K562 (cell line): Measurements from ENCODE around the gene COMMD9. TPM values are rescaled to one million over a fixed set of nuclear protein-coding genes. Genes with fewer than 3 reads are reported as not detected.

Experiments
- CBX8 ChIP-seq: fragments of 200-600 bp; sonication (generic); IDR thresholded peaks from 2 replicates; pipeline ENCODE4 v1.6.1; 2012; ENCODE audit warnings: borderline replicate concordance, mixed run types, low read depth, mild to moderate bottlenecking, moderate library complexity, mixed read lengths, low read length, control low read depth, inconsistent platforms; ENCODE audit not compliant: poor library complexity, severe bottlenecking; ENCODE audit errors: extremely low read depth
- ESRRB ChIP-seq: fragments of 250-450 bp; sonication (Bioruptor Pico); IDR thresholded peaks from 2 replicates; pipeline ENCODE4 v1.5.0; 2020; ENCODE audit warnings: mild to moderate bottlenecking, moderate library complexity, borderline replicate concordance
- HDAC3 ChIP-seq: fragments of 450-650 bp; IDR thresholded peaks from 2 replicates; pipeline ENCODE4 v1.6.1; 2018; ENCODE audit warnings: borderline replicate concordance, mild to moderate bottlenecking, moderate library complexity; ENCODE audit not compliant: partially characterized antibody
- MAX ChIP-seq: sonication (generic); formaldehyde crosslinking; IDR thresholded peaks from 2 replicates; pipeline ENCODE4 v1.9.0; 2022; ENCODE audit warnings: mild to moderate bottlenecking, missing genetic modification reagents
- MIER1 ChIP-seq: fragments of 450-650 bp; IDR thresholded peaks from 2 replicates; pipeline ENCODE4 v1.6.1; 2016; ENCODE audit warnings: antibody characterized with exemption, mild to moderate bottlenecking, low read depth
- MXI1 ChIP-seq: IDR thresholded peaks from 2 replicates; pipeline ENCODE4 v1.6.1; 2011; ENCODE audit warnings: low read depth, mild to moderate bottlenecking, improper control_type of control experiment, low read length
- NCOA4 ChIP-seq: fragments of 450-650 bp; IDR thresholded peaks from 2 replicates; pipeline ENCODE4 v1.6.1; 2018; ENCODE audit warnings: mild to moderate bottlenecking; ENCODE audit not compliant: partially characterized antibody
- RAD51 ChIP-seq: fragments of 450-650 bp; IDR thresholded peaks from 2 replicates; pipeline ENCODE4 v1.7.1; 2016; ENCODE audit warnings: low read depth, mild to moderate bottlenecking, borderline replicate concordance
- SRSF9 ChIP-seq: fragments of 200-400 bp; formaldehyde crosslinking; IDR thresholded peaks from 2 replicates; pipeline ENCODE4 v1.6.1; 2017; ENCODE audit warnings: low read depth, low read length, borderline replicate concordance
- STAG1 ChIP-seq: sonication (generic); formaldehyde crosslinking; IDR thresholded peaks from 2 replicates; pipeline ENCODE4 v1.5.0; 2020; ENCODE audit warnings: missing genetic modification reagents, borderline replicate concordance
- USF2 ChIP-seq: sonication (generic); formaldehyde crosslinking; IDR thresholded peaks from 2 replicates; pipeline ENCODE4 v1.5.0; 2020; ENCODE audit warnings: missing genetic modification reagents
- ZFP30 ChIP-seq: fragments of 250-450 bp; sonication (Bioruptor Pico); IDR thresholded peaks from 2 replicates; pipeline ENCODE4 v1.8.0; 2022; ENCODE audit warnings: moderate library complexity, mild to moderate bottlenecking, inconsistent platforms, borderline replicate concordance
- polyA plus RNA-seq, 8 experiments: library from polyadenylated mRNA; depleted of rRNA in 4 of 8; stranded (reverse) in 5 of 8; unstranded in 3 of 8; fragments of >200 nt; fragmentation: Nextera tagmentation in 2 of 8; fragmentation: Illumina TruSeq in 1 of 8; extraction: Ambion mirVana in 2 of 8; extraction: Trizol in 1 of 8; gene quantifications; 2 replicates each; pipeline versions ENCODE4 v1.2.1 to v1.2.3, GENCODE V29; 2011 to 2014; ENCODE audit warnings: inconsistent platforms in 1 of 8, missing spikeins in 1 of 8
- total RNA-seq, 7 experiments: library from RNA; depleted of rRNA in 6 of 7; stranded (reverse); fragments of >200 nt in 6 of 7; fragmentation: Illumina TruSeq in 2 of 7; extraction: Trizol in 2 of 7; gene quantifications; 2 replicates each; pipeline versions ENCODE4 v1.2.1 to v1.2.3, GENCODE V29; 2011 to 2021; ENCODE audit warnings: low replicate concordance in 1 of 7
- TF ChIP-seq, protein P1 (sequence below): sonication (generic); formaldehyde crosslinking; IDR thresholded peaks from 2 replicates; pipeline ENCODE4 v1.8.1; 2023; ENCODE audit warnings: mild to moderate bottlenecking, missing genetic modification reagents
- TF ChIP-seq, protein P2 (sequence below): fragments of 250-450 bp; sonication (Bioruptor Pico); IDR thresholded peaks from 2 replicates; pipeline ENCODE4 v1.5.0; 2021
- TF ChIP-seq, protein P3 (sequence below): fragments of 450-650 bp; IDR thresholded peaks from 2 replicates; pipeline ENCODE4 v1.6.1; 2017; ENCODE audit warnings: antibody characterized with exemption

COMMD9 gene
- total and polyA plus RNA-seq, 9 of the 15 experiments (the other 6 are each of a cell fraction or from before 2014, with no cell fraction given) = 27.3 to 121 (median 48.0) TPM

- TF ChIP-seq, protein P1, sequence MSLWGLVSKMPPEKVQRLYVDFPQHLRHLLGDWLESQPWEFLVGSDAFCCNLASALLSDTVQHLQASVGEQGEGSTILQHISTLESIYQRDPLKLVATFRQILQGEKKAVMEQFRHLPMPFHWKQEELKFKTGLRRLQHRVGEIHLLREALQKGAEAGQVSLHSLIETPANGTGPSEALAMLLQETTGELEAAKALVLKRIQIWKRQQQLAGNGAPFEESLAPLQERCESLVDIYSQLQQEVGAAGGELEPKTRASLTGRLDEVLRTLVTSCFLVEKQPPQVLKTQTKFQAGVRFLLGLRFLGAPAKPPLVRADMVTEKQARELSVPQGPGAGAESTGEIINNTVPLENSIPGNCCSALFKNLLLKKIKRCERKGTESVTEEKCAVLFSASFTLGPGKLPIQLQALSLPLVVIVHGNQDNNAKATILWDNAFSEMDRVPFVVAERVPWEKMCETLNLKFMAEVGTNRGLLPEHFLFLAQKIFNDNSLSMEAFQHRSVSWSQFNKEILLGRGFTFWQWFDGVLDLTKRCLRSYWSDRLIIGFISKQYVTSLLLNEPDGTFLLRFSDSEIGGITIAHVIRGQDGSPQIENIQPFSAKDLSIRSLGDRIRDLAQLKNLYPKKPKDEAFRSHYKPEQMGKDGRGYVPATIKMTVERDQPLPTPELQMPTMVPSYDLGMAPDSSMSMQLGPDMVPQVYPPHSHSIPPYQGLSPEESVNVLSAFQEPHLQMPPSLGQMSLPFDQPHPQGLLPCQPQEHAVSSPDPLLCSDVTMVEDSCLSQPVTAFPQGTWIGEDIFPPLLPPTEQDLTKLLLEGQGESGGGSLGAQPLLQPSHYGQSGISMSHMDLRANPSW (CRISPR knock-in tag) = no peak
- peak; percentile 84 for TF ChIP-seq MAX
- no peak for TF ChIP-seq HDAC3
- TF ChIP-seq, protein P2, sequence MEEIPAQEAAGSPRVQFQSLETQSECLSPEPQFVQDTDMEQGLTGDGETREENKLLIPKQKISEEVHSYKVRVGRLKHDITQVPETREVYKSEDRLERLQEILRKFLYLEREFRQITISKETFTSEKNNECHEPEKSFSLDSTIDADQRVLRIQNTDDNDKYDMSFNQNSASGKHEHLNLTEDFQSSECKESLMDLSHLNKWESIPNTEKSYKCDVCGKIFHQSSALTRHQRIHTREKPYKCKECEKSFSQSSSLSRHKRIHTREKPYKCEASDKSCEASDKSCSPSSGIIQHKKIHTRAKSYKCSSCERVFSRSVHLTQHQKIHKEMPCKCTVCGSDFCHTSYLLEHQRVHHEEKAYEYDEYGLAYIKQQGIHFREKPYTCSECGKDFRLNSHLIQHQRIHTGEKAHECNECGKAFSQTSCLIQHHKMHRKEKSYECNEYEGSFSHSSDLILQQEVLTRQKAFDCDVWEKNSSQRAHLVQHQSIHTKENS (CRISPR knock-in tag) = no peak
- TF ChIP-seq SRSF9 = no peak
- no peak for TF ChIP-seq CBX8
- peak; percentile 99 for TF ChIP-seq RAD51
- TF ChIP-seq NCOA4 = no peak
- TF ChIP-seq ESRRB = no peak
- TF ChIP-seq USF2 = peak; percentile 100
- TF ChIP-seq MXI1 = 0 out of 2 replicates have a peak, but pooled peaks have one; percentile 44
- TF ChIP-seq, protein P3, sequence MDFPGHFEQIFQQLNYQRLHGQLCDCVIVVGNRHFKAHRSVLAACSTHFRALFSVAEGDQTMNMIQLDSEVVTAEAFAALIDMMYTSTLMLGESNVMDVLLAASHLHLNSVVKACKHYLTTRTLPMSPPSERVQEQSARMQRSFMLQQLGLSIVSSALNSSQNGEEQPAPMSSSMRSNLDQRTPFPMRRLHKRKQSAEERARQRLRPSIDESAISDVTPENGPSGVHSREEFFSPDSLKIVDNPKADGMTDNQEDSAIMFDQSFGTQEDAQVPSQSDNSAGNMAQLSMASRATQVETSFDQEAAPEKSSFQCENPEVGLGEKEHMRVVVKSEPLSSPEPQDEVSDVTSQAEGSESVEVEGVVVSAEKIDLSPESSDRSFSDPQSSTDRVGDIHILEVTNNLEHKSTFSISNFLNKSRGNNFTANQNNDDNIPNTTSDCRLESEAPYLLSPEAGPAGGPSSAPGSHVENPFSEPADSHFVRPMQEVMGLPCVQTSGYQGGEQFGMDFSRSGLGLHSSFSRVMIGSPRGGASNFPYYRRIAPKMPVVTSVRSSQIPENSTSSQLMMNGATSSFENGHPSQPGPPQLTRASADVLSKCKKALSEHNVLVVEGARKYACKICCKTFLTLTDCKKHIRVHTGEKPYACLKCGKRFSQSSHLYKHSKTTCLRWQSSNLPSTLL = no peak
- no peak for TF ChIP-seq MIER1
- no peak for TF ChIP-seq ZFP30 (CRISPR knock-in tag)
- no peak for TF ChIP-seq STAG1
These were observed at the start of gene COMMD9 (continued) for GRCh38 chr11:36289226-36289852.
